SK-N-SH treated with all-trans-retinoic acid at 6 μM for 48 hours (cell line): ENCODE measurements around the gene PLCB4.

Experiments used
- PPARA ChIP-seq: fragments of 250-450 bp; sonication (Bioruptor Pico); IDR thresholded peaks from 2 replicates; pipeline ENCODE4 v1.5.0; 2020; ENCODE audit warnings: mild to moderate bottlenecking, borderline replicate concordance
- ZFP30 ChIP-seq: fragments of 450-650 bp; formaldehyde crosslinking; IDR thresholded peaks from 2 replicates; pipeline ENCODE4 v1.5.0; 2022; ENCODE audit warnings: mild to moderate bottlenecking, moderate library complexity

DNA sequence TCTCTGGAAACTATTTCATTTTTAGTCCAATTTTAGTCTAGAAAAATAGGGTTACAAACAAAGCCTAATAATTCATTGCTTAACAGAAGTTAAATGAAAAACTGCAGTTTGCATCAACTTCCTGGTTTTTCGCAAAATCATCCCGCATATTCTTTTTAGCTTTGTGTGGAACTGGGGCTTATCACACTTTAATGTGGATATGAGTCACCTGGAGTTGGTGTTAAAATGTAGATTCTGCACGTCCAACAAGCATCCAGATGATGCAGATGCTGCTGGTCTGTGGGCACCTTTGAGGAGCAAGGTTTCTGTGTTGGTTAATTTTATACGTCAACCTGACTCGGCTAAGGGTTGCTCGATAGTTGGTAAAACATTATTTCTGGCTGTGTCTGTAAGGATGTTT is 126.1 kb downstream of the PLCB4 start:
- TF ChIP-seq ZFP30 (no peak), PPARA (CRISPR knock-in tag) (no peak)
